GM21528 (cell line): Measurements from ENCODE around the gene VSTM4.

Experiments used
- ATAC-seq: cut with Tn5 transposase; IDR thresholded peaks from one replicate; pipeline ENCODE4 v1.9.1; 2021; ENCODE audit warnings: mild to moderate bottlenecking, moderate library complexity; ENCODE audit not compliant: unreplicated experiment, low FRiP score

VSTM4 gene

DNA sequence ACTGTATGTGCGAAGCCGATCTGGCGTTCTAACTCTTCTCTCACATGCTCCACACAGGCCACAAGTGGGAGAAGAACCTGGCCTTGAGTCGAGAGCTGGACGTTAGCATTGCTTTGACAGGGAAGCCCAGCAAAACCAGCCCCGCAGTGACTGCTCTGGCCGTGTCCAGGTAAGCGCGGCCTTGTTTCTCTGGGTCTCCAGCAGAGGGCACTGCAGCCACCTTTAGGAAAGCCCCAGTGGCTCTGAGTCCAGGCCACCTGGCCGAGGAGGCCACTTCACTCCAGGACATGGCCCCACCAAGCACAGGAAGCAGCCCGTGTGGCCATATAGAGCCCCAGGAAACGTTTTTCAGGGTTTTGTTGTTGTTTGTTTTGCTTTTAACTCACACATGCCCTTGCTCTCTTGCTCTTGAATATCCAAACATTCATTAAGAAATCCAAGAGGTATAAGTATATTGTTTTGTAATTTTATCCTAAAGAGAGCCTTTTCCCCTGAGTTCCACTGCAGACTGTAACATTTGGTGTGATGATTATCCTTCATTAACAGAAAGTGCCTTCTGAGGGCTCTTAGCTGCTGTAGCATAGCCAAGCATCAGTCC lies 133.9 kb downstream of the VSTM4 start:
- ATAC-seq, result no peak

DNA sequence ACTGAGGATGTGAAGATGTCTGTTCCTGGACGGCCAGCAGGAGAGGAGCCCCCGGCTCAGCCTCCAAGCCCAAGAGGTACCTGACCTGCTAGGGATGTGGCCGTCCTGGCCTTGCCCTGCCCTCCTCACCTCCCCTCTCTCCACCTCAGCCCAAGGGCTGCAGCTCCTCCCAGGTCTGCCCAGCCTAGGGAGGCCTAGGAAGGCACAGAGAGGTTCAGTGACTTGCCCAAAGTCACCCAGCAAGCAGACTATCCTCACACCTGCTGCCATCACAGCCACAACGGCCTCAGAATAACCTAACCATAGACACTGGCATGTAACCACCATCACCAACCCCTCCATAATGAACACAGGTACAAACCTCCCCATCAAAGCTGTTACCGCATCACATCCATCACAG lies 137.0 kb downstream of the VSTM4 start:
- no peak for ATAC-seq

DNA sequence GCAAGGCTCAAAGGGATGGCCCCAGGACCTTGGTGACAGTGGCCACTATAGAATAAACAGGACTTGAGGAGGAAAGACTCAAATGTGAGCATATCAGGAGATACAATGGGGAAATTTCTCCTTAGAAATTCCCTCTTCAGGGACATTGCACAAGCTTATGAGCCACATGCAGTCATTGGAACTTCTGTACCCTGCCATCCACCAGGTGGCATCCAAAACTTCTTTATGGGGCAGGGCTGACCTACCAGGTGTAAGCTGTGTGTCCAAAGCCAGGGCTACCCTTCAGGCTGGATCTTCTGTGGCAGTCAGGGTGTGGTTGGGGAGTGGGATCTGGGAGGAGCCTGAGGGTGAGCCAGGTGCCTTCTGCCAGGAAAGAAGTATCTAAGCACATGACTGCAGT lies 139.1 kb downstream of the VSTM4 start:
- ATAC-seq, result no peak

DNA sequence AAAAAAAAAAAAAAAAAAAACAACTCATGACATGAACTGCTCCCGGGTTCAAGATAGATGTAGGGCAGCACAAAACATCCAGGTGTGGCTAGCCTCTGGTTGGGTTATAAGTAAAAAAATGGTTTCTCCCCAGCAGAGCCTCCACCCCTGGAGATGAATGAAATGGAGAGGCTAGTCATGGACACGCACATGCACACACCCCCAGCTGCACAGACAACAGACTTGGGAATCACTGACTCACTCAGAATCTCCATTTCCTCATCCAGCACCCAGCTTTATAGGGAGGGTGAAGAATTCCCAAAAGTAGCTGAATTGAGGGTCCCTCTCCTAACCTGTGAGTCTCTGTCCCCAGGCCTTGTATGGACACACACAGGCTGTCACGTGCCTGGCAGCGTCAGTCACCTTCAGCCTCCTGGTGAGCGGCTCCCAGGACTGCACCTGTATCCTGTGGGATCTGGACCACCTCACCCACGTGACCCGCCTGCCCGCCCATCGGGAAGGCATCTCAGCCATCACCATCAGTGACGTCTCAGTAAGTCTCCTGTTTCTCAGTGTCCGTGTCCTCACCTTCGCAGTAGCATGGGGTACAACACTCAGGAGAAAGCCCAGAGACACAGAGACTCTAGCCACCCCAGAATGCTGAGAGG lies 140.7 kb downstream of the VSTM4 start:
- ATAC-seq, result no peak

DNA sequence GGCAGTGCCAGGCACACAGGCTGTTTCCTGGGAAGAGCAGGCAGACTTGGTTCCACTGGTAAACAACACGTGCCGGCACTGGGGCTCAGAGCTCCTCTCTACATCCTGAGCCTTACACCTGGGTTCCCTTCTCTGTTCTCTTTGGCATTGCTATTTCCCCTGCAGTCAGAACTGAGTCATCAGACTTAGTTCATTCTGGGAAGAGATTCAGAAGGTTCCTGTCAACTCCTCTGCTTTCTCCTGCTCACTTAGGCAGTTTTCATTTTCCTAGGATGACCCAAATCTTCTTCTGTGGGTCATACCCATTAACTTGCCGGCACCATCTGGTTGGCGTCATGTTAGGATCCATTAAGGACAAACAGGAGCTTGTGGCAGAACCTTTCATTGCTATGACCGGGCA lies 142.3 kb downstream of the VSTM4 start:
- no peak for ATAC-seq

DNA sequence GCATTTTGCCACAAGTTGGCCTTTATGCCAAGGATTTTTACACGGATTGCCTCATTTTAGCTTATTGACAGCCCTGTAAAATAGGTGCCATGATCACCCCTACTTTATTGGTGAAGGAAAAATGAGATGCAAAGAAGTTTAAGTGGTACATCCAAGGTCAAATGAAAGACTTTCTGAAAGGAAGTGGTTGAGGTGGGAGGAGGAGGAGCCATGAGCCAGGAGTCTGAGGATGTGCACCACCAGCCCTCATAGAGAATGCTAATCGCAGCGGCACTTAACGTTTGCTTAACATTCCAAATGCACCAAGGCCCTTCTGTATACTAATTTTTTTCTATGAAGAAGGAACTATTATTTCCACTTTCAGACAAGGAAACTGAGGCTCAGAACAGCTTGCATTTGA lies 144.7 kb downstream of the VSTM4 start:
- no peak for ATAC-seq

DNA sequence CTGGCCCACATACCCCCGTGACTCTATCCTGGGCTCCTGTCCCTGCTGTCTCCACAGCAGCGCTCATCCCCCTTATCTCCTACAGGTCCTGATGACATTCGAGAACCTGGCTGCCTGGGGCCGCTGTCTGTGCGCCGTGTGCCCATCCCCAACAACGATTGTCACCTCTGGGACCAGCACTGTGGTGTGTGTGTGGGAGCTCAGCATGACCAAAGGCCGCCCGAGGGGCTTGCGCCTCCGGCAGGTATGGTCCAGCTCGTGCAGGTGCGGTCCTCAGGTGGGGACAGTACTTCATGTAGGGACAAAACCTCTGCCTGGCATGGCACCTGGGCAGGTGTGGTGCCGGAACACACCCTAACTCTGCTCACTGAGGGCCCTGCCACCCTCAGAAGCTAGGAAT lies 145.3 kb downstream of the VSTM4 start:
- ATAC-seq, result no peak

DNA sequence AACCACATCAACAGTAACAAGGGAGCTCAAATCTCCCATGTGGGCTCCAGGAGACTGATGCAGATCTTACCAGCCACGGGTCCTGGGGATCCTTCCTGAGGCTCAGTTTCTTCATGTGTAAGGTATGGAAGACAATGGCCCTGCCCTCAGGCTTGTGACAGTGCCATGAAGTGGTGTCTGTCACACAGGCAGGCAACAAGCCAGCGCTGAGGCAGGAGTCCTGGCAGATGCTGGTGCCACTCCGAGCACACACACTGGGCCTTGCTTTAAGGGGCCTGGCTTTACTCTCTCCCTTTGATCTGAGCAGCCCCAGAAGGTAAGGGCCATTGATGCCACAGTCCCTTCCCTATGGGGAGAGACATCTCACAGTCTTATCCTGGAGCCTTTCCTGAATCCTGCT lies 147.3 kb downstream of the VSTM4 start:
- no peak for ATAC-seq

DNA sequence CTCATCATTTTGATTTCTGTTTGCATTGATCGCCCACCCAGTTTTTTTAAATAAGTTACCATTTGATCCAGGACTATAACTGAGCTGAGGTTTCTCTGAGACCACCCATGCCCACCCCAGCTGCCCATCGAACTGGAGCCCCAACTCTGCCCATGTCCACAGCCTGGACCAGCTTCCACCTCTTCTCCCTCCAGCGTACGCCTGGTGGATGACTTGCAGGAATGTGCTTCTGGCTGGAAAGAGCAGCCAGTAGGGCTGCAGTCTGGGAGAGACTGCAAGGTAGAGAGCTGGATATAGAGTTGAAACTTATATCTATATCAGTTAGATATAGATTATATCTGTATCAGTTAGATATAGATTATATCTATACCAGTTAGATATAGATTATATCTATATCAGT lies 149.9 kb downstream of the VSTM4 start:
- no peak for ATAC-seq
